ENCODE results near the gene CRACR2B.

The CRACR2B gene

DNA sequence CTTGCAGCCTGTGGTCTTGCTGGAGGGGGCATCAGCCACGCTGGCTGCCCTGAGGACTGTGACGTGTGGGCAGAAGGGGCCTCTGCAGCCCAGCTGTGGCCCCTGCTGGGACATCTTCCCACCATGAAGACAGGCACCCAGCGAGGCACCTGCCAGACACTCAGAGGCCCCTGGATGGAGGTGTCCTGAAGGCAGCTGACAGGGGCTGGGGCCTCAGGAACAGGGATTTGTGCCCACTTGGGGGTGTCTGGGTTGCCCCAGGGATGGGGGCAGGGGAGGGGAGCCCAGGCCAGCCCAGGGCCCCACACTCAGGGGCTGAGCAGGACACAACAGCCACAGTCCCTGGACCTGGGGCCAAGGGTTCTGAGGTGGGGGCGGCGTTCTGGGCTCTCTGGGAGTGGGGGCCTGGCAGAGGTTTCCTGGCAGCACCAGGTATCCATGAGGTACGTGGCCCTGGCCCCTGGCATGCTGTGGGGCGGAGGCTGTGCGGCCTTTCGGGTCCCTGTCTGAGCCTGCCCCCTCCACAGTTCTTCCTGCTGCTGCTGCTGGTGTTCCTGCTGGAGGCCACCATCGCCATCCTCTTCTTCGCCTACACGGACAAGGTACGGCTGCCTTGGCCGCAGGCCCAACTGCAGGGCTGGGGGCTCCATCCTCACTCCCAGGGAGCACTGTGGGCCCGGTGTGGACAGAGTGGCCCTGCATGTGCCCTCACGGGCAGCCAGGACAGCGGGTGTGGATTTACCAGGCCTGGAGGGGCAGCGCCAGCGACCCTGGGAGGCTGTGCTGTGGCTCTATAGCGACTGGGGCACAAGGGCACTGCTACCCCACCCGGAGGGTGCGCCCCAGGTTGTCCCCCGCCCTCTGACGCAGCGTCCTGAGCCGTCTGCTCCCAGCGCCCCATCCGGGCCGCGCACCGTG is 36.5 kb downstream of the CRACR2B start:
- H3K4me3 ChIP-seq (replicated peaks; ENCODE audit: low read depth, low read length), result no peak overlapping the region

GRCh38 chr11:864898-865297 is 37.2 kb downstream of the CRACR2B start:
- no peak overlapping the region for H3K4me3 ChIP-seq (replicated peaks; ENCODE audit: low read depth, low read length)
- DNase-seq (ENCODE audit: low read depth), result no peak
- TF ChIP-seq CTCF (IDR thresholded peaks at IDR 0.05; ENCODE audit: low read length, missing control alignments), result no peak

More for the DNA sequence above, 36.5 kb downstream of the CRACR2B start:
- no peak for DNase-seq (ENCODE audit: low read depth)
- no peak for TF ChIP-seq CTCF (IDR thresholded peaks at IDR 0.05; ENCODE audit: low read length, missing control alignments)

DNA sequence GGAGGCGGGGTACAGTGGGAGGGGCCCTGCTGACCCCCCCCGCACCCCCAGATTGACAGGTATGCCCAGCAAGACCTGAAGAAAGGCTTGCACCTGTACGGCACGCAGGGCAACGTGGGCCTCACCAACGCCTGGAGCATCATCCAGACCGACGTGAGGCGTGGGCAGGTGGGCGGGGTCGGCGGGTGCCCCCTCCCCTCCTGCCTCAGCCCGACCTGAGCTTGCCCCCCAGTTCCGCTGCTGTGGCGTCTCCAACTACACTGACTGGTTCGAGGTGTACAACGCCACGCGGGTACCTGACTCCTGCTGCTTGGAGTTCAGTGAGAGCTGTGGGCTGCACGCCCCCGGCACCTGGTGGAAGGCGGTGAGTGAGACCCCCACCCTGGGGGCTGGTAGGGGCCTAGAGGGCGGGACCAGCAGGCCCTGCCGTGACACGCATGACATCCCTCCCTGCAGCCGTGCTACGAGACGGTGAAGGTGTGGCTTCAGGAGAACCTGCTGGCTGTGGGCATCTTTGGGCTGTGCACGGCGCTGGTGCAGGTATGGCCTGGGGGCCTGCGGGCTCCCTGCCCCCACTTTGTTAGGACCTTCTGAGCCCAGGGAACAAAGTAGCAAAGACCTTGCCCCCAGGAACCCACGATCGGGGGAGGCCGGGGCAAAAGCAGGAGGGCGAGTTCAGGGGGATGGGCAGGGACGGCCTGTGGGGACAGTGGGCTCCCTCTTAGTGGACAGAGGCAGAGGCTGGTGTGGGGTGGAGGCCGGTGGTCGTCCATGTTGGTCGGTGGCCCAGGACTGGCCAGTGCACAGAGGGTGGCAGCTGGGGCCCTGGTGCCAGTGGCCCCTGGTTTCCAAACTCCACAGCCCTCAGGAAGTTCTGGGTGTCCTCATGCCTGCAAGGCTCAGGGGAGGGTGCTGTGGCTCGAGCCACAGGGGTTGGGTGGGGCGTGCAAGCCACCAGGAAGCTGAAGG is 38.0 kb downstream of the CRACR2B start:
- TF ChIP-seq CTCF (IDR thresholded peaks at IDR 0.05; ENCODE audit: low read length, missing control alignments), result no peak
- DNase-seq (ENCODE audit: low read depth), result no peak
- H3K4me3 ChIP-seq (replicated peaks; ENCODE audit: low read depth, low read length), result no peak overlapping the region

GRCh38 chr11:866481-866880 is 38.8 kb downstream of the CRACR2B start:
- H3K4me3 ChIP-seq (replicated peaks; ENCODE audit: low read depth, low read length), result no peak overlapping the region
- TF ChIP-seq CTCF (IDR thresholded peaks at IDR 0.05; ENCODE audit: low read length, missing control alignments), result no peak
- no peak for DNase-seq (ENCODE audit: low read depth)

- no peak for TF ChIP-seq CTCF (IDR thresholded peaks at IDR 0.05; ENCODE audit: low read length, missing control alignments)
- DNase-seq (ENCODE audit: low read depth), result no peak
Observed at GRCh38 chr11:867856-868358, 40.2 kb downstream of the CRACR2B start.

GRCh38 chr11:868394-868793 is 40.7 kb downstream of the CRACR2B start:
- no peak overlapping the region for H3K4me3 ChIP-seq (replicated peaks; ENCODE audit: low read depth, low read length)
- no peak for TF ChIP-seq CTCF (IDR thresholded peaks at IDR 0.05; ENCODE audit: low read length, missing control alignments)
- no peak for DNase-seq (ENCODE audit: low read depth)

More at GRCh38 chr11:867856-868358, 40.2 kb downstream of the CRACR2B start:
- no peak overlapping the region for H3K4me3 ChIP-seq (replicated peaks; ENCODE audit: low read depth, low read length)

Measured in fibroblast of pulmonary artery (primary cell).